ENCODE results near the gene FAM185A.

The FAM185A gene

DNA sequence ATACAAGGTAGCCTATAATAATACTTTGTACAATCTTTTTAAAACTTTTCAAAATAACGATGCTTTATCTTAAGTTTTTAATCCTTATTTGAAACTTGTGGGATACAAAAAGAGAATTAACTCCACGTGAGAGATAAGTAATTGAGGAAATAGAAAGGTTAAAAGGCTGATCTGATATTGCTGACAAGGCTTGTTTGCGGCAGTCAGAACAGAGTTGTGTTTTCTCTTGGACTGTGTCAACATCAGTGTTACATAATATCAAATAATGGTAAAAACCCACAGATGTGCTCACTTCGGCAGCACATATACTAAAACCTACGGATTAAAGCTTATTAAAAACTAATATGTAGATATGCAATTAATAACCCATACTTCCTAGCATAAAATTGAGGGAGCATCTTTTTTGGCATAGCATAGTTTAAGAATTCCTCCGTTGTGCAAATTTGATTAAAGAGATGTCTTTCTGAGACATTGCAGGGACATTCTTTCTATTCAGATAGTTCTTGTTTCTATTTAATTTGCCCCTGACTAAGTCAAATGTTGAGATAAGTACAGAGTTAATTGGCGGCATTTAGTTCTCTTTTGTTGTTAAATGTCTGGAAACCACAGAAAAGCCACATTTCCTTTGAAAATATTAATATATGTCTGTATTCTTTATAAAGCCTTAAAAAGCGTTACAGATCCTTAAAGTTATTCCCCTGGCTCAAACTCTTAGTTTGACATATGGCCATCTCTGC lies 63.3 kb downstream of the FAM185A start:
- Mint-ChIP-seq H3K4me3 (no peak overlapping the region), H3K36me3 (peaks cover 17% of the 10 kb centered on the region), H3K4me1 (no peaks in the 10 kb centered on the region), H3K9me3 (no peaks in the 10 kb centered on the region), H3K27ac (no peak overlapping the region), H3K27me3 (no peaks in the 10 kb centered on the region)
- ATAC-seq: no peak

DNA sequence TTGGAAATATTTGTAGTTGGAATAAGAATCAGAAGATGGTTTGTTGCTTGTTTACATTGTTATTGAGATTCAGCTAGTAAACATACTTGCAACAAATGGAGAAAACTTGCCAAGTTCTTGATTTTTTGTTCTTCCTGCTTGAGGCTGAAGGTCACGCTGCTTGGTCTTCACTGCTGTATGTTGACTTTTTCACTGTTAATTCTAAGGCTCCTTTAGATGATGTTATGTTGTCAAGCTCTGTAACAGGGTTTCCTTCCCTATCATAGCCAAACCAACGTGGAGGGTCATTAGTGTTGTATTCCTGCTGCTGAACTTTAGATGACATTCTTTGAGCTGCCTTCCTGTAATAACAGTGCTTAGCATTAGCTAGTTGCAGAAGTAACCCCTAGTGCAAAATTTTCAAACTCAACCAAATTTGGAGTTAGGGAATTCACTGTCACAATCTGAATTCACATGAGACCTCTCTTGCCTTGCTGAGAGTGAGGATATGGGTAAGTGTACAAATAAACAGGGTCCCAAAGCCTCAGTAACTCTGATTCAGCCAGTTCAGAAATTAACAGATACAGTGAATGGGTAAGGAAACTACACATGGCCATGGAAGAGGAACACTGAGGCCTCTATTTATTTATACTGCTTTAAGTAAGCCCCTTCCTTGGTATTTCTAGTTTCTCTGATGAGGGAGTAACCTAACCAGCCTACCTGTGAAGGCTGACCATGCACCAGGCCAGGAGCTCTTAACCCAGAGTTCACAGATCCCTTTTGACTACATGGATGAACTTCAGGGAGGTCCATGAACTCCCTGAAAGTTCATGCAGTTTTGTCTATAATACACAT lies 64.6 kb downstream of the FAM185A start:
- H3K4me3 Mint-ChIP-seq: no peak overlapping the region
- H3K27ac Mint-ChIP-seq: no peak overlapping the region
- H3K4me1 Mint-ChIP-seq: no peaks in the 10 kb centered on the region
- H3K9me3 Mint-ChIP-seq: no peaks in the 10 kb centered on the region
- no peaks in the 10 kb centered on the region for H3K27me3 Mint-ChIP-seq
- no peak for ATAC-seq
- H3K36me3 Mint-ChIP-seq: peaks cover 23% of the 10 kb centered on the region

DNA sequence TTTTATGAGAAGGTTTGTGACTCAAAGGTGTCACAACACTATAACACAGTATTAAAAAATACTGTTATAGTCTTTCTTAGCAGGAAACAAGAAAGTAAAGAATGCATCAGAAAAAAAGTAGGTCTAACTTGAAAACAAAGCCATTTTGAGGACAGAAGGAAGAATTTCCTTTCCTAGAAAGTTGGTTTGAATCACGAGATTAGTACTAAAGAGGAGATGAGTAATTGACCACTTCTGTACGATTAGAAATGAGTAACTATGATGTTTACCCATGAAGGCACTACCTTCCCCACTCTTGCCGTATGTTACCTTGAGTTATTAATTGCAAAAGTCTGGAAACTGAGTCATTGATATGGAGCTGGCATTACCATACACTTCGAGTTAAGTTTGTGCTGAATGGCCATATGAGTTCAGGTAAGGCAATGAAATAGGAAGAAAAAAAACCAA lies 65.2 kb downstream of the FAM185A start:
- Mint-ChIP-seq H3K27me3 (no peaks in the 10 kb centered on the region), H3K4me3 (no peak overlapping the region), H3K36me3 (peaks cover 23% of the 10 kb centered on the region), H3K27ac (no peak overlapping the region), H3K9me3 (no peaks in the 10 kb centered on the region), H3K4me1 (no peaks in the 10 kb centered on the region)
- ATAC-seq: no peak

DNA sequence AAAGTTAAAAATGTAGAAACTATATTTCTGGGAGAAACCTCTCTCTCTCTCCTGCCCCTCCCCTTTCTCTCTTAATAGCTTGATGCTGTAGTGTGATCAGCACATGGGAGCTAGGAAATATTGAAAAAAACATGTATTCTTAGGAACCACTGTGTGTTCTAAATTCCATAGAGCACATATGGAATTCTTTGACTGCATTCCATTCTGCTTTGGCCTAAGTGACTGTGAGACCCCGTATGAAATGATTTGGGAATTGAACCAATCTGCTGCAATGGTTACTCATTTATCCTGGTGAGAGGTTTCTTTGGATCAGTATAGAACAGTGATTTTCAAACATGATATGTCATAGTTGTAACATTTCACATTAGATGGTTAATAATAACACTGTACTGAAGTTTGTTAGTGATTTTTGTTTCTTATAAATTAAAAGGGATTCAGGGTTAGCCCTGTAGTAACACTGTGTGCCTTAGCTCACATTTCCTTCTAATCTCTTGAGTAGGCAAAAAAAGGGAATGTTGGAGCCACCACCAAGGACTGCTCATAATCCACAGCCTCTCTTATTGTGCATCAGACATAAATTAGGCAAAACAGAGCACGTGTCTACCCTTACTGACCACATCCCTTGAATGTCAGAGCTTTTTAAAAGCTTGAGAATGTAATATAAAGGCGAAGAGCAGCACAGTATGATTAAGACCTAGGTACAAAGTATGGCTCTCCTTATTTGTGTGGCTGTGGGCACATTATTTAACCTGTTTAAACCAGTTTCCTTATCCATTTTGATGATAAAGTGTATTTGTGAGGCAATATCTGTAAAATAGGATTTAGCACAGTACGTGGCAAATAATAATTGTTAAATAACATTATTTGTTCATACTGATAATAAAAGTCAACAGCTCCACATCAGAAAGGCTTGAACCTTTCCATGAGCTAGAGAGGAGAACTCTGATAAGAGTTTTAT lies 69.1 kb downstream of the FAM185A start:
- Mint-ChIP-seq H3K36me3 (peaks cover 28% of the 10 kb centered on the region), H3K27me3 (no peaks in the 10 kb centered on the region), H3K9me3 (no peaks in the 10 kb centered on the region), H3K4me3 (no peak overlapping the region), H3K4me1 (no peaks in the 10 kb centered on the region), H3K27ac (no peak overlapping the region)
- ATAC-seq: no peak

DNA sequence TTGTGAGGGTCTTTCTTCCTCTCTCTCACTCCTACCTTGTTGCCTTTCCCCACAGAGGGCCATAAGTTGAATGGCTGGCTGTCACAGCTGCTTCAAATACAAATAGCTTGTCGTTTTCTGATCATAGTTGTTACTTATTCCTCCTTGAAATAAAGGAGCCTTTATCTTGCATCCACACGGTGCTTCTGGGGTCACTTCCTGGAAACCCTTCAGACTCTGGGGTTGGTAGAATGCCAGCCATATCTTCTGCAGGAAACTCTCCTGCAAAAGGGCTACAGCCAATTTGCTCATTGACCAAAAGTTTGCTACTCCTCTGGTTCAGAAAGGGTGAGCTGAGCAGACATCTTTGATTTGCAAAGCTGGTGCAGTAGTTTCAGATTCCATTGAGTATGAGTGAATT lies 70.4 kb downstream of the FAM185A start:
- no peak for ATAC-seq
- H3K27ac Mint-ChIP-seq: no peak overlapping the region
- no peaks in the 10 kb centered on the region for H3K9me3 Mint-ChIP-seq
- H3K36me3 Mint-ChIP-seq: peaks cover 28% of the 10 kb centered on the region
- no peak overlapping the region for H3K4me3 Mint-ChIP-seq
- no peaks in the 10 kb centered on the region for H3K27me3 Mint-ChIP-seq
- H3K4me1 Mint-ChIP-seq: no peaks in the 10 kb centered on the region

DNA sequence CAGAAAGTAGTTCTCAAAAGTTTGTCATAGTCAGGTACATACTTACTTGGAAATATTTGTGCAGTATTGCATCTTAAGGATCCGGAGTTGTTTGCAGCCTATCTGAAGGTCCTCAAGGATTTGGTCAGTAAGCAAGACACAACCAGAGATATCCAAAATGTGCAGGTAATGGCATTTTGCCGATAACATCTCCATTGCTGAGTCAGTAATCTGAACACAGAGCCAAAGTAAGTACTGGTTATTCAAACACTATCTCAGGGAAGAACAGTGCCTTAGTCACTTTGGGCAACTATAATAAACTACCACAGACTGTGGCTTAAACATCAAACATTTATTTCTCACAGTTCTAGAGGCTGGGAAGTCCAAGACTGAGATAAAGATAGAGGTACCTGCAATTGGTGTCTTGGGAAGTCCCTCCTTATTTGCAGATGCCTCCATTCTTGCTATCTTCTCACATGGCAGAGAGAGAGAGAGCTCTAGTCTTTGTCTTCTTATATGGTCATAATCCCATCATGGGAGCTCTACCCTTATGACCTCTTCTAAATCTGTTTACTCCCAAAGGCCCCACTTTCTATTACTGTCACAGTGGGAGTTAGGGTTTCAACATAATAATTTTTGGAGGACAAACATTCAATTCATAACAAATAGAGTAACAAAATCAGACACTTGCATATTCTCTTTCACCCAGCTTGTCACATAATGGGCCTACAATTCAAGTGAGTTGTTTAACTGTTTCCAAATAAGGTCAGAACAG lies 73.4 kb downstream of the FAM185A start:
- no peak for ATAC-seq
- Mint-ChIP-seq H3K4me1 (no peaks in the 10 kb centered on the region), H3K27me3 (no peaks in the 10 kb centered on the region), H3K9me3 (no peaks in the 10 kb centered on the region), H3K27ac (no peak overlapping the region), H3K4me3 (no peak overlapping the region), H3K36me3 (peaks cover 25% of the 10 kb centered on the region)

DNA sequence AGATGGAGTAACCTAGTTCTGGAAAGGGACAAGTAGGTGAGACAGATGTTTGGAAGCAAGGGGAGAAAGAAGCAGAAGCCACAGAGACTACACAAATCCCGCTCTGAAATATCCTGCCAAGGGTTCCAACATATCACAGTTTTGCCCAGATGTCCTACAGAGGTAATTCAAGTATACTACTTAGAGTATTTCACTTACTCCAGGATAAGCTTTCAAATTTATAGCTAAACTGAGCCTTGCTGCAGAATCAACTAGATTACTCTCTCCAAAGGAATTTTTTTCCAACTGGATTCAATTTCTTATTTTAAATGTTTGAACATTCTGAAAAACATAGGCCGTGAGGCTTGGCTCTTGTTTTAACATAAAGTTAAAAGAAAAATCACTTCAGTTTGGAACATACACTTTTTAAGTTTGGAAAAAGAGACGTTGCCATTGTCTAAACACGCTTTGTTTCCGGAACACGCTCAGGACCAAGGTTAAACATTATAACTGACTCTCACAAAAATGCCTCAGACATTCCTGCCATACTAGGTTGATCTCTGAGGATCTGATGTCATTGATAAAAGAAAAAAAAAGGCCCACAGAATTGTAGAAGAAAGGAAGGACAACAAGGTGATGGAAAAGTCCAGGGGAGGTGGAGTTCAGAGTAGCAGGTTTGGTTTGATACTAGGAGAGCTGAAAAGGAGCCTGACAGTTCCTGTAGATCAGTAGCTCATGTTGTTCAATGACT lies 74.8 kb downstream of the FAM185A start:
- no peak overlapping the region for H3K4me3 Mint-ChIP-seq
- no peak for ATAC-seq
- H3K36me3 Mint-ChIP-seq: peaks cover 31% of the 10 kb centered on the region
- no peaks in the 10 kb centered on the region for H3K4me1 Mint-ChIP-seq
- H3K9me3 Mint-ChIP-seq: no peaks in the 10 kb centered on the region
- no peaks in the 10 kb centered on the region for H3K27me3 Mint-ChIP-seq
- H3K27ac Mint-ChIP-seq: no peak overlapping the region

DNA sequence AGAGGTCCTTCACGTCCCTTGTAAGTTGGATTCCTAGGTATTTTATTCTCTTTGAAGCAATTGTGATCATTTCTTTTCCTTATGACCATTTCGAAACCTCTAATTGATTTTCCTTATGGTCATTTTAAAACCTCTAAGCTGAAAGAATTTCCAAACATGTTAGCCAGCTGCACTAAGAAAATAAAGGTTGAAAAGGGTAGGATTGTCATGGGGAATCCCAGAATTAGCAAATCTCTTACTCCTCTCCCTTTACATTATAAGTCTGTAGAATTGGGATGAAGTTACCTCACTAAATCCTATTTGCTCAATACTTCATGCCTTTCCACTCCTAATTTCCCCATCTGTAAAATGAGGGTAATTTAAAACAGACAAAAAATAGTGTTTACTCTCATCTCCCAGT lies 79.5 kb downstream of the FAM185A start:
- H3K9me3 Mint-ChIP-seq: no peaks in the 10 kb centered on the region
- no peaks in the 10 kb centered on the region for H3K4me1 Mint-ChIP-seq
- H3K4me3 Mint-ChIP-seq: no peak overlapping the region
- no peaks in the 10 kb centered on the region for H3K27me3 Mint-ChIP-seq
- H3K27ac Mint-ChIP-seq: no peak overlapping the region
- ATAC-seq: no peak
- H3K36me3 Mint-ChIP-seq: peaks cover 42% of the 10 kb centered on the region

DNA sequence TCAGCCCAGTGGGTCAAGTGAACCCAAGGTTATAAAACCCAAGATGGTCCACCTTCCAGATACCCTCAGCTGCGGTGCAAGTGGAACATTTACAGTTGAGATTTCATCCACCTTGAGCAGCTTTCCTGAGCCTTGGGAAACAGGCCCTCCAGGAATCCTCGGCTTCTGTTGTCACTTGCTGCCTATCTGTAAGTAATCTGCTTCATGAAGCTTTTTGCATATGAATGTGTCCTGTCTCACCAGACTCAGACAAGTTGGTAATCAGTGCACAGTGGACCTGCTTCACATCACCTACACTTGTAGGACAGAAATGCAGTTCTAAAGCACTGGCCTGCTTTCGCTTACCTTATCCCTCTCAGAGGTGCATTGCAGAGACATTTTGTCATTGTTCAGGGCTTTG lies 80.3 kb downstream of the FAM185A start:
- no peaks in the 10 kb centered on the region for H3K4me1 Mint-ChIP-seq
- H3K9me3 Mint-ChIP-seq: no peaks in the 10 kb centered on the region
- H3K4me3 Mint-ChIP-seq: no peak overlapping the region
- H3K27me3 Mint-ChIP-seq: no peaks in the 10 kb centered on the region
- H3K36me3 Mint-ChIP-seq: peaks cover 42% of the 10 kb centered on the region
- no peak for ATAC-seq
- H3K27ac Mint-ChIP-seq: no peak overlapping the region

DNA sequence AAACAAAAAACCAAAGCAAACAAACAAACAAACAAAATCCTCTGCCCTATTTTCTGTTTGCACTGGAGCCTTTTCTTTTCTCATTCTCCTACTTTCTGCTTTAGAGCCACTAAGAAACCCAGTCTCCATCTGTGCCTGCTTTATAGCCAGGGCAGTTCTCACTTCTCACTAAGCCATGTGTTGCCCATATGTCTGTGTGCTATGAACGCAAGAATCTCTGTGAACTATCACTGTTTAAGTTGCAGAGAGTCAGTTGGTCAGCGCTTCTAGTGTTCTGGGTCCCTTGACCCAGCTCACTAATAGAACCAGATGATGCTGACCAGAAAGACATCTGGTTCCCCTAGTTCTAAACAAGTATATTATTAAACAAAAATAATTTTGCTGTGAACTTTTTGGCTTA lies 81.4 kb downstream of the FAM185A start:
- H3K27me3 Mint-ChIP-seq: no peaks in the 10 kb centered on the region
- no peaks in the 10 kb centered on the region for H3K9me3 Mint-ChIP-seq
- no peak for ATAC-seq
- H3K27ac Mint-ChIP-seq: no peak overlapping the region
- no peak overlapping the region for H3K4me3 Mint-ChIP-seq
- no peaks in the 10 kb centered on the region for H3K4me1 Mint-ChIP-seq
- peaks cover 42% of the 10 kb centered on the region for H3K36me3 Mint-ChIP-seq

DNA sequence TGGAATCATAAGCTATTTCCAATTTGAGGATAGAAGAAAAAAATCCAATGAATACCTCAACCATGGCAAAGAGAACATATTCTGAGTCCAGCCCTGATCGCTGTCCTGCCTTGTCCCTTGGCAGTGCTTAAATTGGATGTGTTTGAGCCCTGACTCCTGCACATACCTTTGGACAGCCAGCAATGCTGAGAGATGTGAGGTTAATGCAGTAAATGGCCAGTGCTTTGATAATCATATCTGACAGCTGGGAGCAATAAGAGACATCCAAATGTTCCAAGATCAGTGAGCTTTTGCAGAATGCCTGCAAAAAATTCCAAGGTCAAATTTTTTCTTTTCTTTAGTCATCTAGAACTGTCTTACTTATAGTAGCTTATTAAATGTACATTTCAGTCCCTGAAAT lies 83.9 kb downstream of the FAM185A start:
- Mint-ChIP-seq H3K36me3 (peaks cover 49% of the 10 kb centered on the region), H3K4me3 (no peak overlapping the region), H3K4me1 (no peaks in the 10 kb centered on the region), H3K27ac (no peak overlapping the region), H3K27me3 (no peaks in the 10 kb centered on the region), H3K9me3 (no peaks in the 10 kb centered on the region)
- no peak for ATAC-seq

DNA sequence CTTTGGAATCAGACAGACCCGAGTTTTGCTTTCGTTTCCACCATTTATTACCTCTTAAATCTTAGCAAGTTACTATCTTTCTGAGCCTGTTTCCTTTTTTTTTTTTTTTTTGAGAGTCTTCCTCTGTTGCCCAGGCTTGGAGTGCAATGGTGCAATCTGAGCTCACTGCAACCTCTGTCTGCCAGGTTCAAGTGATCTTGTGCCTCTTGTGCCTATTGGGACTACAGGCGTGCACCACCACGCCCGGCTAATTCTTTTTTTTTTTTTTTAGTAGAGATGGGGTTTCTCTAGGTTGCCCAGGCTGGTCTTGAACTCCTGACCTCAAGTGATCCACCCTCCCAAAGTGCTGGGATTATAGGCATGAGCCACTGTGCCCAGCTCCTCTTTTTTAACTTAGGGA lies 84.5 kb downstream of the FAM185A start:
- no peaks in the 10 kb centered on the region for H3K4me1 Mint-ChIP-seq
- no peak for ATAC-seq
- no peak overlapping the region for H3K27ac Mint-ChIP-seq
- H3K9me3 Mint-ChIP-seq: no peaks in the 10 kb centered on the region
- H3K27me3 Mint-ChIP-seq: no peaks in the 10 kb centered on the region
- no peak overlapping the region for H3K4me3 Mint-ChIP-seq
- H3K36me3 Mint-ChIP-seq: peaks cover 46% of the 10 kb centered on the region

DNA sequence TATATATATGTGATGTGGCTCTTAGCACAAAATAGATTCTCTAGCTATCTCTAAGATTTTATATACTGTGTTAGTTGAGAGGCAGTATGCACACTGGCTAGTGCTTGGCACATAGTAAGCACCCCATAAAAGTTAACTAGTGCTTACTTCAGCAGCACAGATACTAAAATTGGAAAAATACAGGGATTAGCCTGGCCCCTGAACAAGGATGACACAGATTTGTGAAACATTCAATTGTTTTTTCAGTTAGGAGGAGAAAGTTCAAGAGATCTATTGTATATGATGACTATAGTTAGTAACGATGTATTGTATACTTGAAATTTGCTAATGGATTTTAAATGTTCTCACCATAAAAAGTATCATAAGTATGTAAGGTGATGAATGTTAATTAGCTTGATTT lies 85.7 kb downstream of the FAM185A start:
- no peaks in the 10 kb centered on the region for H3K4me1 Mint-ChIP-seq
- no peaks in the 10 kb centered on the region for H3K27me3 Mint-ChIP-seq
- H3K9me3 Mint-ChIP-seq: no peaks in the 10 kb centered on the region
- no peak for ATAC-seq
- H3K27ac Mint-ChIP-seq: no peak overlapping the region
- no peak overlapping the region for H3K4me3 Mint-ChIP-seq
- H3K36me3 Mint-ChIP-seq: peaks cover 46% of the 10 kb centered on the region

DNA sequence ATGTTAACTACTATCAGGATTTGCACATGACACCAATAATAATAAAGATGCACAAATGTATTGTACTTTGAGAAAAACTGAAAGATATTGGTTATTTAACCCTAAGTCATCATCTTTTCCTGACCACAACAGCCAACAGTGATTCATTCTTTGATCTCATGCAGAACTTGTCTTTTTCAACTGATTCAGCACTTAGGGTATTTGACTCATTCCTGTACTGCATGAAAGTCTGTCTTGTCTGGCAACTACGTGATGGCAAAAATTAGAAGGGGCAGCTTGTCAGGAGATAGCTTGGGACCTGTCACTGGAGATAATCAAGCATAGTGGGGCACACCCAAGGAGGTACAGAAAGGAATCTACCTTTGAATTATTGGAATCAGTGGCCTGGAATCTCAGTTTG lies 86.2 kb downstream of the FAM185A start:
- Mint-ChIP-seq H3K27ac (no peak overlapping the region), H3K4me3 (no peak overlapping the region), H3K9me3 (no peaks in the 10 kb centered on the region), H3K36me3 (peaks cover 41% of the 10 kb centered on the region), H3K4me1 (no peaks in the 10 kb centered on the region), H3K27me3 (no peaks in the 10 kb centered on the region)
- ATAC-seq: peak; percentile 61

Measured in stimulated activated memory B cell treated with anti-CD40 and anti-IgM and Interleukin-4, amounts not matched to agents 10 μg/mL and 1 μg/mL and 100 μg/mL, for 72 hours (primary cell).